HepG2 (cell line): ENCODE data around the gene FGF10. TPM values are rescaled to one million over a fixed set of nuclear protein-coding genes. Genes with fewer than 3 reads are reported as not detected.

Experiments
- ATAC-seq: fragments of 200-7000 bp; cut with Tn5 transposase; 3 replicates; pipeline ENCODE4 v1.9.1; 2020; ENCODE audit warnings: mild to moderate bottlenecking, moderate library complexity
- BruUV-seq: library from RNA; stranded (reverse); fragments of 400-500 nt; replicated peaks from 2 replicates; lab custom pipeline; 2021; lab: Mats Ljungman, UMichigan
- CTCF ChIA-PET: fragments of 300-600 bp; formaldehyde crosslinking; extraction: SDS; loops from one replicate; lab custom pipeline; 2021; ENCODE audit warnings: low total read pairs, inconsistent platforms, low intra/inter-chr PET ratio; lab: Yijun Ruan, JAX
- POLR2A ChIA-PET: fragments of 350-600 bp; sonication (Branson Sonifier 250); formaldehyde crosslinking; loops from one replicate; lab custom pipeline; 2020; ENCODE audit warnings: antibody characterized with exemption, inconsistent platforms; lab: Yijun Ruan, JAX
- DNase-seq: peaks from one replicate; pipeline ENCODE4 v3.0.0-alpha.2; 2015; ENCODE audit warnings: low spot score
- FAIRE-seq: peaks from 3 replicates; lab custom pipeline; 2011; peaks lifted over from hg19 to GRCh38; lab: Jason Lieb, UNC
- H2AFZ ChIP-seq: one replicate; pipeline ENCODE4 v1.6.1; 2011; ENCODE audit warnings: low read length, inconsistent platforms
- H3K27ac ChIP-seq: fragments of 300-600 bp; 3 replicates; pipeline ENCODE4 v1.8.0; 2011; ENCODE audit warnings: mixed run types, mild to moderate bottlenecking, mixed read lengths, low read length, inconsistent platforms; ENCODE audit not compliant: insufficient read depth; ENCODE audit errors: extremely low read length
- H3K27me3 ChIP-seq, 2 experiments: fragments of 200-600 bp in 1 of 2; 2 replicates in 1 of 2; 3 replicates in 1 of 2; pipeline versions ENCODE4 v1.6.0 to v1.8.0; 2011; ENCODE audit warnings: low read length in 2 of 2, mild to moderate bottlenecking in 2 of 2, moderate library complexity in 2 of 2, inconsistent platforms in 1 of 2; ENCODE audit not compliant: insufficient read depth in 2 of 2, control insufficient read depth in 1 of 2
- H3K36me3 ChIP-seq, 2 experiments: fragments of 200-600 bp in 1 of 2; replicated peaks in 1 of 2; 2 replicates in 1 of 2; 3 replicates in 1 of 2; pipeline versions ENCODE4 v1.5.1 to v1.8.0; 2011; ENCODE audit warnings: low read length in 2 of 2, inconsistent platforms in 1 of 2; ENCODE audit not compliant: insufficient read depth in 2 of 2, control insufficient read depth in 1 of 2
- H3K4me1 ChIP-seq: 2 replicates; pipeline ENCODE4 v1.5.1; 2012; ENCODE audit warnings: low read length, inconsistent platforms; ENCODE audit not compliant: insufficient read depth
- H3K4me2 ChIP-seq: 2 replicates; pipeline ENCODE4 v1.6.0; 2011; ENCODE audit warnings: low read depth, low read length, inconsistent platforms
- H3K4me3 ChIP-seq, 3 experiments: fragments of 200-600 bp in 1 of 3; sonication (generic), shearing (Covaris generic) in 1 of 3; replicated peaks in 1 of 3; 2 replicates each; pipeline ENCODE4 v1.5.1; 2011 to 2016; ENCODE audit warnings: low read length in 3 of 3, inconsistent platforms in 2 of 3, low read depth in 2 of 3, mild to moderate bottlenecking in 2 of 3, control low read depth in 1 of 3, mixed read lengths in 1 of 3; ENCODE audit not compliant: insufficient read depth in 1 of 3
- H3K79me2 ChIP-seq: one replicate; pipeline ENCODE4 v1.6.1; 2011; ENCODE audit warnings: low read length, inconsistent platforms; ENCODE audit not compliant: insufficient read depth
- H3K9ac ChIP-seq: 2 replicates; pipeline ENCODE4 v1.6.0; 2011; ENCODE audit warnings: mild to moderate bottlenecking, low read depth, low read length, inconsistent platforms; ENCODE audit not compliant: insufficient read depth
- H3K9me3 ChIP-seq: 2 replicates; pipeline ENCODE4 v1.5.1; 2012; ENCODE audit warnings: mild to moderate bottlenecking, low read length
- H4K20me1 ChIP-seq: 2 replicates; pipeline ENCODE4 v1.6.0; 2011; ENCODE audit warnings: inconsistent platforms, mild to moderate bottlenecking, low read length, moderate library complexity; ENCODE audit not compliant: insufficient read depth
- ATRX ChIP-seq: sonication (generic); formaldehyde crosslinking; IDR thresholded peaks from 2 replicates; pipeline ENCODE4 v1.4.0; 2020; ENCODE audit warnings: missing genetic modification reagents, borderline replicate concordance
- BRCA1 ChIP-seq: sonication (generic); formaldehyde crosslinking; IDR thresholded peaks from 2 replicates; pipeline ENCODE4 v1.4.0; 2020; ENCODE audit warnings: missing genetic modification reagents
- EHMT2 ChIP-seq: fragments of 200-600 bp; sonication (generic); IDR thresholded peaks from 2 replicates; pipeline ENCODE4 v1.7.0; 2017; ENCODE audit warnings: antibody characterized with exemption, low read depth, low read length, borderline replicate concordance
- EP300 ChIP-seq, 3 experiments: sonication (generic) in 1 of 3; formaldehyde crosslinking in 1 of 3; IDR thresholded peaks; 2 replicates each; pipeline versions ENCODE4 v1.5.1 to v1.6.1; 2011 to 2020; ENCODE audit warnings: low read depth in 2 of 3, low read length in 2 of 3, borderline replicate concordance in 1 of 3, improper control_type of control experiment in 1 of 3, mild to moderate bottlenecking in 1 of 3, missing genetic modification reagents in 1 of 3, moderate library complexity in 1 of 3
- HNRNPLL ChIP-seq: fragments of 200-400 bp; formaldehyde crosslinking; IDR thresholded peaks from 2 replicates; pipeline ENCODE4 v1.6.1; 2017; ENCODE audit warnings: mild to moderate bottlenecking, low read depth, low read length; ENCODE audit not compliant: poor library complexity, severe bottlenecking
- KLF6 ChIP-seq: IDR thresholded peaks from 2 replicates; pipeline ENCODE4 v1.8.0; 2016; ENCODE audit warnings: missing biosample characterization, missing genetic modification reagents
- NAIF1 ChIP-seq: sonication (generic); formaldehyde crosslinking; IDR thresholded peaks from 2 replicates; pipeline ENCODE4 v1.5.0; 2020; ENCODE audit warnings: mild to moderate bottlenecking, missing genetic modification reagents, borderline replicate concordance
- ZNF232 ChIP-seq: sonication (generic); formaldehyde crosslinking; IDR thresholded peaks from 2 replicates; pipeline ENCODE4 v1.4.0; 2020; ENCODE audit warnings: missing genetic modification reagents, borderline replicate concordance
- ZNF672 ChIP-seq: sonication (generic); formaldehyde crosslinking; IDR thresholded peaks from 2 replicates; pipeline ENCODE4 v1.8.1; 2022; ENCODE audit warnings: missing genetic modification reagents
- ZSCAN22 ChIP-seq: sonication (generic); formaldehyde crosslinking; IDR thresholded peaks from 2 replicates; pipeline ENCODE4 v1.4.0; 2020; ENCODE audit warnings: mild to moderate bottlenecking, missing genetic modification reagents
- WGBS: methylation state at CpG from one replicate; pipeline ENCODE4 v1.1.6; 2017; ENCODE audit warnings: low lambda C conversion rate; 5-methylcytosine and 5-hydroxymethylcytosine counted together
- in situ Hi-C: cut with HindIII; loops from 2 replicates; pipeline ENCODE4 v1.10.0; 2017; ENCODE audit warnings: low pct_unique_long_range_greater_than_20kb; ENCODE audit not compliant: extremely low pct_ligation_motif_present
- intact Hi-C: fragments of 100-400 bp; cut with micrococcal nuclease; formaldehyde crosslinking; loops from one replicate; pipeline ENCODE4 v1.10.0; 2022; ENCODE audit not compliant: unreplicated experiment
- polyA plus RNA-seq, 8 experiments: library from polyadenylated mRNA; depleted of rRNA in 3 of 8; stranded (reverse) in 7 of 8; unstranded in 1 of 8; fragments of >200 nt; fragmentation: Illumina TruSeq in 4 of 8; extraction: Trizol in 4 of 8; gene quantifications; 2 replicates each; pipeline versions ENCODE4 v1.2.1 to v1.2.3, GENCODE V29; 2011 to 2016; ENCODE audit warnings: low read depth in 4 of 8, missing spikeins in 1 of 8, mixed read lengths in 1 of 8; ENCODE audit not compliant: insufficient read depth in 1 of 8
- total RNA-seq, 5 experiments: library from RNA; depleted of rRNA; stranded (reverse); fragments of >200 nt; fragmentation: Illumina TruSeq; extraction: Trizol; gene quantifications; 2 replicates each; pipeline ENCODE4 v1.2.3, GENCODE V29; 2016; ENCODE audit warnings: low read depth in 1 of 5
- TF ChIP-seq, protein P1 (sequence below): sonication (generic); formaldehyde crosslinking; IDR thresholded peaks from 2 replicates; pipeline ENCODE4 v1.4.0; 2020; ENCODE audit warnings: missing genetic modification reagents, borderline replicate concordance
- TF ChIP-seq, protein P2 (sequence below): sonication (generic); formaldehyde crosslinking; IDR thresholded peaks from 2 replicates; pipeline ENCODE4 v1.4.0; 2020; ENCODE audit warnings: mild to moderate bottlenecking, missing genetic modification reagents
- TF ChIP-seq, protein P3 (sequence below): sonication (generic); formaldehyde crosslinking; IDR thresholded peaks from 2 replicates; pipeline ENCODE4 v1.4.0; 2020; ENCODE audit warnings: missing genetic modification reagents

FGF10 gene
- total and polyA plus RNA-seq, 2 of the 13 experiments (the other 11 are each of a cell fraction or from before 2014, with no cell fraction given), result not detected

DNA sequence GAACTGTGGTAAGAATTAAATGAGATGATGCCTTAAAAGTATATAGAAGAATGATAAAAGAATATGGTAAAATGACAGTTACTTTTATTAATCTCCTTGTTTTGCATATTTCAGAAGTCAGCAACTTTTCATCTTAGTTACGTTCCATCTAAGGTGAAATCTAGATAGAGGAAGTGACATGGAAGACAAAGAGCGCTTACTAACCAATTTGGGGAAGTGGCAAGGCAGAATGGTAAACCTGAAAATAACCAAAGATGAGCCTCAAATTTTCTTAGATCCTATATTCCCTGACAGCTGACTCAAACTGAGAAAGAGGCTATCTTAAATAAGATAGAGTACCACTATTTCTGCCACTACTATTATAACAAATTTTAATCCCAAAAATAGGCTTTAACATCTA lies 52.5 kb downstream of the FGF10 start:
- Histone ChIP-seq H3K79me2 (no peaks in the 10 kb centered on the region), H3K4me1 (no peaks in the 10 kb centered on the region), H3K9ac (no peak overlapping the region), H3K36me3 (no peaks in the 10 kb centered on the region), H4K20me1 (no peaks in the 10 kb centered on the region), H3K4me3 (no peak overlapping the region), H3K9me3 (no peaks in the 10 kb centered on the region), H3K4me2 (no peak overlapping the region), H3K27ac (no peak overlapping the region), H3K27me3 (no peaks in the 10 kb centered on the region), H2AFZ (no peak overlapping the region)
- TF ChIP-seq KLF6 (CRISPR knock-in tag), result no peak
- no peak for TF ChIP-seq ATRX (CRISPR knock-in tag)
- TF ChIP-seq EHMT2, result no peak
- TF ChIP-seq EP300 (IDR thresholded peaks at IDR 0.05; ENCODE audit: low read depth in 2 of 2, low read length in 2 of 2), result no peak
- TF ChIP-seq EP300 (CRISPR knock-in tag; IDR thresholded peaks at IDR 0.05; ENCODE audit: borderline replicate concordance), result no peak
- TF ChIP-seq NAIF1 (CRISPR knock-in tag), result no peak
- no peak for TF ChIP-seq ZNF672
- TF ChIP-seq ZNF232, result no peak
- ChIA-PET CTCF (no interaction called here), POLR2A (no interaction called here)
- FAIRE-seq (no peak), DNase-seq (no peak), ATAC-seq (no peak)
- no TSS peak for BruUV-seq
- intact Hi-C loops, result loop anchor here (10.0 kb wide), 1 partner anchor 392 kb away; no protein-coding TSS in a partner anchor
- WGBS, result 2% methylated on average over 2 of the region's 2 CpGs
- in situ Hi-C loops, result no loop called here

DNA sequence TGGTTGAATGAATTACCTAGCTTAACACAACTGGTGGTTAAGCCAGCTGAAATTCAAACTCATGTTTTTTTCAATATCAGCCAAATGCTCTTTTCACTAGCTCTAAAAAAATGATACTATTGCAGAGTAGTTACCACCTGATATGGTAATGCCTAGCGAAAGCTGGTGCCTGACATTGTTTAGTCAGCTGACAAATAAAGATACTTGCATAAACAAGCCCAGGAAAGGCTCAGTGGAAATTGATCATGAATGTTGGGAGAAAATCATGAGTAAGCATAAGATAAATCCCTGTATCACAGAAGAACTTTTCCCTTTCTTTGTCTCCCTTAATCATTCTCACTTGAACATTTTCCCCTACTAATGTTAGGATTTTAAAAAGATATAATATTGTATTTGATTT lies 54.6 kb downstream of the FGF10 start:
- ChIA-PET POLR2A (no interaction called here), CTCF (no interaction called here)
- FAIRE-seq (no peak), DNase-seq (no peak), ATAC-seq (no peak)
- no peaks in the 10 kb centered on the region for H3K27me3 ChIP-seq
- H4K20me1 ChIP-seq, result no peaks in the 10 kb centered on the region
- H2AFZ ChIP-seq, result no peak overlapping the region
- intact Hi-C loops, result loop anchor here (10.0 kb wide), 1 partner anchor 390 kb away; no protein-coding TSS in a partner anchor
- H3K36me3 ChIP-seq, result no peaks in the 10 kb centered on the region
- in situ Hi-C loops, result loop anchor here (5.0 kb wide), 1 partner anchor 602 kb away; no protein-coding TSS in a partner anchor
- 5% methylated on average over 1 of the region's 1 CpG for WGBS
- no peak overlapping the region for H3K4me2 ChIP-seq
- no peaks in the 10 kb centered on the region for H3K79me2 ChIP-seq
- H3K9ac ChIP-seq, result no peak overlapping the region
- H3K4me1 ChIP-seq, result no peaks in the 10 kb centered on the region
- no TSS peak for BruUV-seq
- no peak overlapping the region for H3K4me3 ChIP-seq
- H3K27ac ChIP-seq, result no peak overlapping the region
- H3K9me3 ChIP-seq, result no peaks in the 10 kb centered on the region
- TF ChIP-seq, protein P1, sequence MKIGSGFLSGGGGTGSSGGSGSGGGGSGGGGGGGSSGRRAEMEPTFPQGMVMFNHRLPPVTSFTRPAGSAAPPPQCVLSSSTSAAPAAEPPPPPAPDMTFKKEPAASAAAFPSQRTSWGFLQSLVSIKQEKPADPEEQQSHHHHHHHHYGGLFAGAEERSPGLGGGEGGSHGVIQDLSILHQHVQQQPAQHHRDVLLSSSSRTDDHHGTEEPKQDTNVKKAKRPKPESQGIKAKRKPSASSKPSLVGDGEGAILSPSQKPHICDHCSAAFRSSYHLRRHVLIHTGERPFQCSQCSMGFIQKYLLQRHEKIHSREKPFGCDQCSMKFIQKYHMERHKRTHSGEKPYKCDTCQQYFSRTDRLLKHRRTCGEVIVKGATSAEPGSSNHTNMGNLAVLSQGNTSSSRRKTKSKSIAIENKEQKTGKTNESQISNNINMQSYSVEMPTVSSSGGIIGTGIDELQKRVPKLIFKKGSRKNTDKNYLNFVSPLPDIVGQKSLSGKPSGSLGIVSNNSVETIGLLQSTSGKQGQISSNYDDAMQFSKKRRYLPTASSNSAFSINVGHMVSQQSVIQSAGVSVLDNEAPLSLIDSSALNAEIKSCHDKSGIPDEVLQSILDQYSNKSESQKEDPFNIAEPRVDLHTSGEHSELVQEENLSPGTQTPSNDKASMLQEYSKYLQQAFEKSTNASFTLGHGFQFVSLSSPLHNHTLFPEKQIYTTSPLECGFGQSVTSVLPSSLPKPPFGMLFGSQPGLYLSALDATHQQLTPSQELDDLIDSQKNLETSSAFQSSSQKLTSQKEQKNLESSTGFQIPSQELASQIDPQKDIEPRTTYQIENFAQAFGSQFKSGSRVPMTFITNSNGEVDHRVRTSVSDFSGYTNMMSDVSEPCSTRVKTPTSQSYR (CRISPR knock-in tag), result no peak
- TF ChIP-seq, protein P2, sequence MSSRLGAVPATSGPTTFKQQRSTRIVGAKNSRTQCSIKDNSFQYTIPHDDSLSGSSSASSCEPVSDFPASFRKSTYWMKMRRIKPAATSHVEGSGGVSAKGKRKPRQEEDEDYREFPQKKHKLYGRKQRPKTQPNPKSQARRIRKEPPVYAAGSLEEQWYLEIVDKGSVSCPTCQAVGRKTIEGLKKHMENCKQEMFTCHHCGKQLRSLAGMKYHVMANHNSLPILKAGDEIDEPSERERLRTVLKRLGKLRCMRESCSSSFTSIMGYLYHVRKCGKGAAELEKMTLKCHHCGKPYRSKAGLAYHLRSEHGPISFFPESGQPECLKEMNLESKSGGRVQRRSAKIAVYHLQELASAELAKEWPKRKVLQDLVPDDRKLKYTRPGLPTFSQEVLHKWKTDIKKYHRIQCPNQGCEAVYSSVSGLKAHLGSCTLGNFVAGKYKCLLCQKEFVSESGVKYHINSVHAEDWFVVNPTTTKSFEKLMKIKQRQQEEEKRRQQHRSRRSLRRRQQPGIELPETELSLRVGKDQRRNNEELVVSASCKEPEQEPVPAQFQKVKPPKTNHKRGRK, result no peak
- TF ChIP-seq HNRNPLL (no peak), BRCA1 (no peak), ZSCAN22 (no peak)
- TF ChIP-seq, protein P3, sequence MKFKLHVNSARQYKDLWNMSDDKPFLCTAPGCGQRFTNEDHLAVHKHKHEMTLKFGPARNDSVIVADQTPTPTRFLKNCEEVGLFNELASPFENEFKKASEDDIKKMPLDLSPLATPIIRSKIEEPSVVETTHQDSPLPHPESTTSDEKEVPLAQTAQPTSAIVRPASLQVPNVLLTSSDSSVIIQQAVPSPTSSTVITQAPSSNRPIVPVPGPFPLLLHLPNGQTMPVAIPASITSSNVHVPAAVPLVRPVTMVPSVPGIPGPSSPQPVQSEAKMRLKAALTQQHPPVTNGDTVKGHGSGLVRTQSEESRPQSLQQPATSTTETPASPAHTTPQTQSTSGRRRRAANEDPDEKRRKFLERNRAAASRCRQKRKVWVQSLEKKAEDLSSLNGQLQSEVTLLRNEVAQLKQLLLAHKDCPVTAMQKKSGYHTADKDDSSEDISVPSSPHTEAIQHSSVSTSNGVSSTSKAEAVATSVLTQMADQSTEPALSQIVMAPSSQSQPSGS (CRISPR knock-in tag), result no peak
